GM12878 (cell line): ENCODE data around the gene MEGF11. TPM values are rescaled to one million over a fixed set of nuclear protein-coding genes. Genes with fewer than 3 reads are reported as not detected.

Experiments used
- ATAC-seq: fragments of 200-7000 bp; cut with Tn5 transposase; 3 replicates; pipeline ENCODE4 v1.9.1; 2020; ENCODE audit warnings: mild to moderate bottlenecking, moderate library complexity
- BruUV-seq: library from RNA; stranded (reverse); fragments of 400-500 nt; replicated peaks from 2 replicates; lab custom pipeline; 2021; lab: Mats Ljungman, UMichigan
- CTCF ChIA-PET: fragments of 300-600 bp; sonication (Branson Sonifier 250); formaldehyde crosslinking; extraction: SDS; loops from one replicate; lab custom pipeline; 2021; ENCODE audit warnings: inconsistent platforms; lab: Yijun Ruan, JAX
- POLR2A ChIA-PET: fragments of 350-600 bp; formaldehyde crosslinking; extraction: SDS; loops from one replicate; lab custom pipeline; 2021; ENCODE audit warnings: inconsistent platforms; lab: Charles Lee
- RAD21 ChIA-PET: fragments of 300-600 bp; sonication (Branson Sonifier 250); formaldehyde crosslinking; loops from one replicate; lab custom pipeline; 2023; ENCODE audit warnings: antibody characterized with exemption; ENCODE audit not compliant: unreplicated experiment; lab: Charles Lee
- SMC1A ChIA-PET: fragments of 300-600 bp; sonication (Branson Sonifier 250); formaldehyde crosslinking; loops from one replicate; lab custom pipeline; 2023; ENCODE audit not compliant: unreplicated experiment, uncharacterized antibody; lab: Charles Lee
- DNase-seq: peaks from one replicate; pipeline ENCODE4 v3.0.0-alpha.2; 2011; ENCODE audit warnings: low read depth, low spot score
- FAIRE-seq: peaks from 3 replicates; lab custom pipeline; 2011; peaks lifted over from hg19 to GRCh38; lab: Jason Lieb, UNC
- H2AFZ ChIP-seq: 2 replicates; pipeline ENCODE4 v1.6.0; 2011; ENCODE audit warnings: low read depth, low read length, control low read depth; ENCODE audit not compliant: control insufficient read depth
- H3K27ac ChIP-seq: 2 replicates; pipeline ENCODE4 v1.5.1; 2011; ENCODE audit warnings: control low read depth; ENCODE audit not compliant: control insufficient read depth, insufficient read depth
- H3K27me3 ChIP-seq, 2 experiments: replicated peaks in 1 of 2; 2 replicates each; pipeline versions ENCODE4 v1.6.0 to v1.6.1; 2011; ENCODE audit warnings: low read length in 1 of 2; ENCODE audit not compliant: control insufficient read depth in 2 of 2, insufficient read depth in 2 of 2
- H3K36me3 ChIP-seq, 2 experiments: 2 replicates each; pipeline ENCODE4 v1.5.1; 2011; ENCODE audit warnings: low read length in 1 of 2; ENCODE audit not compliant: control insufficient read depth in 2 of 2, insufficient read depth in 2 of 2
- H3K4me1 ChIP-seq: 2 replicates; pipeline ENCODE4 v1.6.1; 2011; ENCODE audit warnings: mild to moderate bottlenecking, low read length, moderate library complexity, mixed read lengths; ENCODE audit not compliant: control insufficient read depth, insufficient read depth
- H3K4me2 ChIP-seq: 2 replicates; pipeline ENCODE4 v1.6.0; 2011; ENCODE audit warnings: control low read depth; ENCODE audit not compliant: control insufficient read depth, insufficient read depth
- H3K4me3 ChIP-seq: fragments of 200-600 bp; sonication (generic); 2 replicates; pipeline ENCODE4 v1.5.1; 2016
- H3K79me2 ChIP-seq: 2 replicates; pipeline ENCODE4 v1.6.0; 2011; ENCODE audit warnings: low read length; ENCODE audit not compliant: control insufficient read depth, insufficient read depth
- H3K9ac ChIP-seq: 2 replicates; pipeline ENCODE4 v1.8.0; 2011; ENCODE audit warnings: low read length, control low read depth, mixed read lengths; ENCODE audit not compliant: control insufficient read depth, insufficient read depth
- H3K9me3 ChIP-seq: replicated peaks from 3 replicates; pipeline ENCODE4 v1.5.1; 2011; ENCODE audit warnings: mild to moderate bottlenecking, low read length; ENCODE audit not compliant: control insufficient read depth, insufficient read depth
- H4K20me1 ChIP-seq: 2 replicates; pipeline ENCODE4 v1.6.0; 2011; ENCODE audit not compliant: control insufficient read depth, insufficient read depth
- CREB1 ChIP-seq: IDR thresholded peaks from 2 replicates; pipeline ENCODE4 v1.6.1; 2012; ENCODE audit warnings: low read depth, mild to moderate bottlenecking, inconsistent platforms
- EGR1 ChIP-seq, 2 experiments: IDR thresholded peaks; 1 replicate in 1 of 2; 2 replicates in 1 of 2; pipeline ENCODE4 v1.6.1; 2011 to 2012; ENCODE audit warnings: low read depth in 2 of 2, low read length in 2 of 2, borderline replicate concordance in 1 of 2, mild to moderate bottlenecking in 1 of 2, moderate library complexity in 1 of 2
- ELK1 ChIP-seq: IDR thresholded peaks from 2 replicates; pipeline ENCODE4 v1.6.1; 2012; ENCODE audit warnings: low read depth, low read length, improper control_type of control experiment
- IRF4 ChIP-seq: IDR thresholded peaks from 2 replicates; pipeline ENCODE4 v1.6.1; 2011; ENCODE audit warnings: low read depth, low read length
- NFYB ChIP-seq: IDR thresholded peaks from 2 replicates; pipeline ENCODE4 v1.6.1; 2011; ENCODE audit warnings: low read depth, mild to moderate bottlenecking, low read length, improper control_type of control experiment, moderate library complexity; ENCODE audit not compliant: insufficient read depth
- PAX5 ChIP-seq: IDR thresholded peaks from 2 replicates; pipeline ENCODE4 v1.6.1; 2011; ENCODE audit warnings: low read depth, low read length, borderline replicate concordance
- USF1 ChIP-seq: IDR thresholded peaks from 2 replicates; pipeline ENCODE4 v1.6.1; 2011; ENCODE audit warnings: borderline replicate concordance, low read depth, mild to moderate bottlenecking, moderate library complexity, mixed read lengths, low read length; ENCODE audit not compliant: insufficient read depth; ENCODE audit errors: extremely low read length
- YBX1 ChIP-seq: fragments of 450-650 bp; IDR thresholded peaks from 2 replicates; pipeline ENCODE4 v1.6.1; 2016; ENCODE audit warnings: antibody characterized with exemption
- ZNF274 ChIP-seq: IDR thresholded peaks from one replicate; pipeline ENCODE4 v1.8.0; 2011; ENCODE audit not compliant: insufficient read length, insufficient read depth
- WGBS: methylation state at CpG from one replicate; pipeline ENCODE4 v1.1.6; 2016; ENCODE audit warnings: low lambda C conversion rate; ENCODE audit not compliant: insufficient replicate concordance, insufficient coverage; ENCODE audit errors: missing lambda C conversion rate; 5-methylcytosine and 5-hydroxymethylcytosine counted together
- in situ Hi-C: fragments of 300-500 bp; cut with MboI; formaldehyde crosslinking; loops from 9 replicates; pipeline ENCODE4 v1.14.3; 2018; ENCODE audit warnings: mixed read lengths
- intact Hi-C: fragments of 100-400 bp; cut with micrococcal nuclease; formaldehyde crosslinking; loops from one replicate; pipeline ENCODE4 v1.14.2; 2022; ENCODE audit not compliant: unreplicated experiment
- polyA plus RNA-seq, 11 experiments: library from polyadenylated mRNA; depleted of rRNA in 4 of 11; unstranded in 6 of 11; stranded (reverse) in 5 of 11; fragments of >200 nt; fragmentation: Nextera tagmentation in 4 of 11; fragmentation: Illumina TruSeq in 1 of 11; extraction: Ambion mirVana in 4 of 11; extraction: Trizol in 1 of 11; gene quantifications; 1 replicate in 1 of 11; 2 replicates in 10 of 11; pipeline versions ENCODE4 v1.2.1 to v1.2.3, GENCODE V29; 2011 to 2016; ENCODE audit warnings: inconsistent platforms in 2 of 11, missing spikeins in 2 of 11, low read depth in 1 of 11
- total RNA-seq, 4 experiments: library from RNA; depleted of rRNA in 3 of 4; stranded (reverse); fragments of >200 nt in 3 of 4; fragmentation: Illumina TruSeq in 1 of 4; extraction: Trizol in 1 of 4; gene quantifications; 2 replicates each; pipeline versions ENCODE4 v1.2.1 to v1.2.3, GENCODE V29; 2013 to 2021

Gene MEGF11
- total and polyA plus RNA-seq, 10 of the 15 experiments (the other 5 are each of a cell fraction or from before 2014, with no cell fraction given) = 0.03 to 1.7 (median 0.49) TPM

GRCh38 chr15:65918945-65919344, 334.6 kb downstream of the MEGF11 start:
- ATAC-seq = no peak
- Histone ChIP-seq H3K36me3 (no peaks in the 10 kb centered on the region; a peak in 1 of 4 replicates), H3K9me3 (no peaks in the 10 kb centered on the region), H3K27me3 (no peaks in the 10 kb centered on the region), H3K27ac (peak overlapping the region; percentile 85), H3K9ac (no peak overlapping the region), H3K4me2 (no peak overlapping the region), H3K4me3 (no peak overlapping the region), H4K20me1 (no peaks in the 10 kb centered on the region), H3K79me2 (no peaks in the 10 kb centered on the region), H3K4me1 (peaks cover 72% of the 10 kb centered on the region), H2AFZ (no peak overlapping the region)
- SMC1A ChIA-PET = interaction anchor here (0.9 to 6.6 kb wide), 7 partner anchors 10 to 100 kb away, joined by 3 to 70 read pairs (median 7); no protein-coding TSS in a partner anchor
- no peak for DNase-seq
- intact Hi-C loops (no loop called here), in situ Hi-C loops (no loop called here)
- BruUV-seq = no TSS peak
- no peak for FAIRE-seq
- RAD21 ChIA-PET = interaction anchor here (0.8 to 3.2 kb wide), 6 partner anchors 8 to 247 kb away, joined by 3 to 37 read pairs (median 4); partner anchors contain the start of gene RAB11A
- WGBS = 65% methylated on average over 5 of the region's 5 CpGs
- CTCF ChIA-PET = interaction anchor here (0.7 to 3.4 kb wide), 6 partner anchors 9 to 128 kb away, joined by 3 to 25 read pairs (median 4); no protein-coding TSS in a partner anchor
- POLR2A ChIA-PET = interaction anchor here (0.7 to 3.1 kb wide), 5 partner anchors 14 to 131 kb away, joined by 5 to 19 read pairs (median 13); partner anchors contain the start of gene RAB11A
- TF ChIP-seq NFYB (peak; percentile 63; the same call in 1 of the 2 replicates), USF1 (no peak)

GRCh38 chr15:65918357-65918920, 335.1 kb downstream of the MEGF11 start:
- H3K9ac ChIP-seq = no peak overlapping the region
- intact Hi-C loops (no loop called here), in situ Hi-C loops (no loop called here)
- H3K4me2 ChIP-seq = no peak overlapping the region
- H3K4me3 ChIP-seq = no peak overlapping the region
- H4K20me1 ChIP-seq = no peaks in the 10 kb centered on the region
- H2AFZ ChIP-seq = no peak overlapping the region
- DNase-seq (peak; percentile 51), FAIRE-seq (no peak), ATAC-seq (no peak)
- 2% methylated on average over 3 of the region's 3 CpGs for WGBS
- H3K27me3 ChIP-seq = no peaks in the 10 kb centered on the region
- ChIA-PET RAD21 (interaction anchor here (0.8 to 3.7 kb wide), 8 partner anchors 9 to 247 kb away, joined by 3 to 37 read pairs (median 12); partner anchors contain the start of gene RAB11A), POLR2A (interaction anchor here (0.7 to 3.1 kb wide), 5 partner anchors 14 to 131 kb away, joined by 5 to 19 read pairs (median 13); partner anchors contain the start of gene RAB11A), SMC1A (interaction anchor here (0.9 to 6.6 kb wide), 11 partner anchors 10 to 373 kb away, joined by 3 to 70 read pairs (median 9); partner anchors contain the start of gene RAB11A), CTCF (interaction anchor here (0.7 to 4.5 kb wide), 13 partner anchors 8 to 167 kb away, joined by 3 to 42 read pairs (median 5); no protein-coding TSS in a partner anchor)
- H3K36me3 ChIP-seq = peaks cover 0 to 1% of the 10 kb centered on the region in 2 experiments; a peak in 2 of 4 replicates
- BruUV-seq = no TSS peak
- H3K4me1 ChIP-seq = peaks cover 72% of the 10 kb centered on the region
- no peaks in the 10 kb centered on the region for H3K79me2 ChIP-seq
- H3K27ac ChIP-seq = peak overlapping the region; percentile 85
- H3K9me3 ChIP-seq = no peaks in the 10 kb centered on the region
- no peak for TF ChIP-seq CREB1
- no peak for TF ChIP-seq EGR1 (IDR thresholded peaks at IDR 0.05; ENCODE audit: borderline replicate concordance in 1 of 2, low read depth in 2 of 2, low read length in 2 of 2)
- peak; percentile 77; the same call in 1 of the 2 replicates for TF ChIP-seq IRF4
- TF ChIP-seq PAX5 = 0 out of 2 replicates have a peak, but pooled peaks have one; percentile 33
- TF ChIP-seq ZNF274 = no peak
- TF ChIP-seq YBX1 = no peak
- no peak for TF ChIP-seq ELK1
